ENCODE data around the gene BACE1.
"Not testable (repeated sequence)": the region's sequence is repeated elsewhere in the genome, so short reads cannot be mapped to it uniquely, and the experiment has no call there.

The BACE1 gene

GRCh38 chr11:117328375-117329010 is 12.4 kb upstream of the BACE1 start:
- Histone ChIP-seq H3K27ac (ENCODE audit: low read depth, low read length) (peak overlapping the region; percentile 73), H3K4me1 (ENCODE audit: control insufficient read depth, insufficient read depth, low read length) (no peaks in the 10 kb centered on the region; the same call in 1 of the 2 replicates), H3K9me3 (ENCODE audit: control insufficient read depth, insufficient read depth, low read length) (no peaks in the 10 kb centered on the region), H3K4me3 (ENCODE audit: low read depth, low read length) (peak overlapping the region; percentile 77), H3K9ac (ENCODE audit: low read depth, low read length) (no peak overlapping the region), H3K27me3 (ENCODE audit: control insufficient read depth, insufficient read depth, low read length) (no peaks in the 10 kb centered on the region), H3K36me3 (ENCODE audit: control insufficient read depth, insufficient read depth, low read length) (no peaks in the 10 kb centered on the region)

- H3K9me3 ChIP-seq (ENCODE audit: control insufficient read depth, insufficient read depth, low read length) = no peaks in the 10 kb centered on the region
- H3K27me3 ChIP-seq (ENCODE audit: control insufficient read depth, insufficient read depth, low read length) = no peaks in the 10 kb centered on the region
- H3K36me3 ChIP-seq (ENCODE audit: control insufficient read depth, insufficient read depth, low read length) = no peaks in the 10 kb centered on the region
- H3K4me3 ChIP-seq (ENCODE audit: low read depth, low read length) = peak within 1 kb of the TSS; percentile 77
- H3K4me1 ChIP-seq (ENCODE audit: control insufficient read depth, insufficient read depth, low read length) = no peaks in the 10 kb centered on the region; the same call in 1 of the 2 replicates
- peak within 1 kb of the TSS; percentile 73 for H3K27ac ChIP-seq (ENCODE audit: low read depth, low read length)
- H3K9ac ChIP-seq (ENCODE audit: low read depth, low read length) = no peak within 1 kb of the TSS
Observed at GRCh38 chr11:117327567-117328374, 11.7 kb upstream of the BACE1 start, which contains the start of gene CEP164. Gene CEP164 (plus strand): TSS chr11:117327854. CDS start chr11:117338587, 10,733 bp downstream.

GRCh38 chr11:117327255-117327566 is 11.2 kb upstream of the BACE1 start:
- H3K27ac ChIP-seq (ENCODE audit: low read depth, low read length); H3K27me3 ChIP-seq (ENCODE audit: control insufficient read depth, insufficient read depth, low read length); H3K36me3 ChIP-seq (ENCODE audit: control insufficient read depth, insufficient read depth, low read length); H3K9ac ChIP-seq (ENCODE audit: low read depth, low read length); H3K4me1 ChIP-seq (ENCODE audit: control insufficient read depth, insufficient read depth, low read length); H3K9me3 ChIP-seq (ENCODE audit: control insufficient read depth, insufficient read depth, low read length): not testable (repeated sequence)
- peak overlapping the region; percentile 77 for H3K4me3 ChIP-seq (ENCODE audit: low read depth, low read length)

GRCh38 chr11:117319214-117319840 is 3.3 kb upstream of the BACE1 start:
- Histone ChIP-seq H3K27ac (ENCODE audit: low read depth, low read length) (no peak overlapping the region), H3K4me1 (ENCODE audit: control insufficient read depth, insufficient read depth, low read length) (peaks cover 5% of the 10 kb centered on the region; the same call in 1 of the 2 replicates), H3K9ac (ENCODE audit: low read depth, low read length) (no peak overlapping the region), H3K4me3 (ENCODE audit: low read depth, low read length) (no peak overlapping the region), H3K27me3 (ENCODE audit: control insufficient read depth, insufficient read depth, low read length) (0 out of 2 replicates have a peak, but pooled peaks cover 2% of the 10 kb centered on the region), H3K36me3 (ENCODE audit: control insufficient read depth, insufficient read depth, low read length) (no peaks in the 10 kb centered on the region), H3K9me3 (ENCODE audit: control insufficient read depth, insufficient read depth, low read length) (no peaks in the 10 kb centered on the region)

GRCh38 chr11:117318738-117319137 is 2.7 kb upstream of the BACE1 start:
- Histone ChIP-seq H3K36me3 (ENCODE audit: control insufficient read depth, insufficient read depth, low read length) (no peaks in the 10 kb centered on the region), H3K27me3 (ENCODE audit: control insufficient read depth, insufficient read depth, low read length) (0 out of 2 replicates have a peak, but pooled peaks cover 2% of the 10 kb centered on the region), H3K27ac (ENCODE audit: low read depth, low read length) (no peak overlapping the region), H3K9me3 (ENCODE audit: control insufficient read depth, insufficient read depth, low read length) (no peaks in the 10 kb centered on the region), H3K4me1 (ENCODE audit: control insufficient read depth, insufficient read depth, low read length) (peaks cover 7% of the 10 kb centered on the region; the same call in 1 of the 2 replicates), H3K4me3 (ENCODE audit: low read depth, low read length) (no peak overlapping the region), H3K9ac (ENCODE audit: low read depth, low read length) (no peak overlapping the region)

- Histone ChIP-seq H3K9ac (ENCODE audit: low read depth, low read length) (no peak overlapping the region), H3K27ac (ENCODE audit: low read depth, low read length) (no peak overlapping the region)
Observed at GRCh38 chr11:117315285-117316196, 515 bp downstream of the BACE1 start.

GRCh38 chr11:117314840-117315239 is 1.2 kb downstream of the BACE1 start:
- peak overlapping the region; percentile 72 for H3K4me3 ChIP-seq (ENCODE audit: low read depth, low read length)
- no peak overlapping the region for H3K9ac ChIP-seq (ENCODE audit: low read depth, low read length)
- peaks cover 7% of the 10 kb centered on the region; the same call in 1 of the 2 replicates for H3K4me1 ChIP-seq (ENCODE audit: control insufficient read depth, insufficient read depth, low read length)
- H3K27ac ChIP-seq (ENCODE audit: low read depth, low read length) = no peak overlapping the region
- no peaks in the 10 kb centered on the region for H3K36me3 ChIP-seq (ENCODE audit: control insufficient read depth, insufficient read depth, low read length)
- H3K27me3 ChIP-seq (ENCODE audit: control insufficient read depth, insufficient read depth, low read length) = 0 out of 2 replicates have a peak, but pooled peaks cover 2% of the 10 kb centered on the region
- no peaks in the 10 kb centered on the region for H3K9me3 ChIP-seq (ENCODE audit: control insufficient read depth, insufficient read depth, low read length)

More at GRCh38 chr11:117315285-117316196, 515 bp downstream of the BACE1 start:
- Histone ChIP-seq H3K4me3 (ENCODE audit: low read depth, low read length) (peak overlapping the region; percentile 72), H3K9me3 (ENCODE audit: control insufficient read depth, insufficient read depth, low read length) (no peaks in the 10 kb centered on the region), H3K4me1 (ENCODE audit: control insufficient read depth, insufficient read depth, low read length) (peaks cover 7% of the 10 kb centered on the region; the same call in 1 of the 2 replicates), H3K27me3 (ENCODE audit: control insufficient read depth, insufficient read depth, low read length) (0 out of 2 replicates have a peak, but pooled peaks cover 2% of the 10 kb centered on the region), H3K36me3 (ENCODE audit: control insufficient read depth, insufficient read depth, low read length) (no peaks in the 10 kb centered on the region)

- 0 out of 2 replicates have a peak, but pooled peaks cover 2% of the 10 kb centered on the region for H3K27me3 ChIP-seq (ENCODE audit: control insufficient read depth, insufficient read depth, low read length)
- no peak overlapping the region for H3K9ac ChIP-seq (ENCODE audit: low read depth, low read length)
- H3K9me3 ChIP-seq (ENCODE audit: control insufficient read depth, insufficient read depth, low read length) = no peaks in the 10 kb centered on the region
- H3K36me3 ChIP-seq (ENCODE audit: control insufficient read depth, insufficient read depth, low read length) = no peaks in the 10 kb centered on the region
- H3K27ac ChIP-seq (ENCODE audit: low read depth, low read length) = no peak overlapping the region
- peaks cover 7% of the 10 kb centered on the region; the same call in 1 of the 2 replicates for H3K4me1 ChIP-seq (ENCODE audit: control insufficient read depth, insufficient read depth, low read length)
- H3K4me3 ChIP-seq (ENCODE audit: low read depth, low read length) = no peak overlapping the region
Observed at GRCh38 chr11:117313828-117314768, 2.0 kb downstream of the BACE1 start.

- Histone ChIP-seq H3K36me3 (ENCODE audit: control insufficient read depth, insufficient read depth, low read length) (no peaks in the 10 kb centered on the region), H3K9ac (ENCODE audit: low read depth, low read length) (no peak overlapping the region), H3K4me1 (ENCODE audit: control insufficient read depth, insufficient read depth, low read length) (peaks cover 7% of the 10 kb centered on the region; the same call in 1 of the 2 replicates), H3K9me3 (ENCODE audit: control insufficient read depth, insufficient read depth, low read length) (no peaks in the 10 kb centered on the region), H3K4me3 (ENCODE audit: low read depth, low read length) (no peak overlapping the region), H3K27me3 (ENCODE audit: control insufficient read depth, insufficient read depth, low read length) (0 out of 2 replicates have a peak, but pooled peaks cover 2% of the 10 kb centered on the region), H3K27ac (ENCODE audit: low read depth, low read length) (no peak overlapping the region)
Observed at GRCh38 chr11:117313091-117313490, 3.0 kb downstream of the BACE1 start.

Measured in HUES48 (cell line).